CD4-positive, alpha-beta T cell treated with Interleukin-17A for 1 hour (primary cell): ENCODE results near the gene HYOU1.
"Not testable (repeated sequence)": the region's sequence is repeated elsewhere in the genome, so short reads cannot be mapped to it uniquely, and the experiment has no call there.

Experiments
- DNase-seq: peaks from one replicate; pipeline ENCODE4 v3.0.0-alpha.2; 2020

HYOU1 gene

GRCh38 chr11:119018074-119018938 is 38.7 kb downstream of the HYOU1 start, which contains the start of the genes RPS25 and TRAPPC4:
TSS of gene RPS25 (minus strand) at chr11:119018343. CDS start at chr11:119018284, 59 bp downstream.
TSS of gene TRAPPC4 (plus strand) at chr11:119018766. CDS start at chr11:119018796, 30 bp downstream.
- peak; percentile 96 for DNase-seq

GRCh38 chr11:119017377-119017776 is 39.6 kb downstream of the HYOU1 start:
- DNase-seq: not testable (repeated sequence)

GRCh38 chr11:119016216-119017009 is 40.6 kb downstream of the HYOU1 start:
- no peak for DNase-seq

- DNase-seq: no peak
Observed at GRCh38 chr11:119015054-119015611, 41.9 kb downstream of the HYOU1 start.

GRCh38 chr11:119014209-119014924 is 42.6 kb downstream of the HYOU1 start:
- no peak for DNase-seq

GRCh38 chr11:119012629-119013170 is 44.3 kb downstream of the HYOU1 start:
- DNase-seq: no peak

GRCh38 chr11:119011476-119012053 is 45.4 kb downstream of the HYOU1 start:
- no peak for DNase-seq

- no peak for DNase-seq
Observed at GRCh38 chr11:119006656-119007055, 50.3 kb downstream of the HYOU1 start.

GRCh38 chr11:119000906-119001305 is 56.1 kb downstream of the HYOU1 start:
- no peak for DNase-seq

- DNase-seq: no peak
Observed at GRCh38 chr11:118998822-118999221, 58.2 kb downstream of the HYOU1 start.

- no peak for DNase-seq
Observed at GRCh38 chr11:118998388-118998717, 58.7 kb downstream of the HYOU1 start.

GRCh38 chr11:118997627-118998387 is 59.2 kb downstream of the HYOU1 start, which contains the start of gene CENATAC:
TSS of gene CENATAC (plus strand) at chr11:118998138. CDS start at chr11:118998198, 60 bp downstream.
- peak; percentile 96 for DNase-seq

- peak; percentile 59 for DNase-seq
Observed at GRCh38 chr11:118996926-118997626, 59.9 kb downstream of the HYOU1 start.
